ENCODE results near the gene PSENEN.
A peak's percentile ranks its signal among the peaks of the same experiment; 100 is the strongest.

Gene PSENEN, protein sequence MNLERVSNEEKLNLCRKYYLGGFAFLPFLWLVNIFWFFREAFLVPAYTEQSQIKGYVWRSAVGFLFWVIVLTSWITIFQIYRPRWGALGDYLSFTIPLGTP

GRCh38 chr19:35745328-35746086 is at the start of gene PSENEN, which contains the start of gene U2AF1L4:
Gene PSENEN, plus strand, starts transcription at chr19:35745651. Its CDS starts 280 bp downstream, at chr19:35745931.
Gene U2AF1L4, minus strand, starts transcription at chr19:35745418. Its CDS starts 27 bp downstream, at chr19:35745391.
- peak; percentile 98 for DNase-seq

GRCh38 chr19:35695895-35696422 is 49.5 kb upstream of the PSENEN start:
- DNase-seq, result no peak

DNA sequence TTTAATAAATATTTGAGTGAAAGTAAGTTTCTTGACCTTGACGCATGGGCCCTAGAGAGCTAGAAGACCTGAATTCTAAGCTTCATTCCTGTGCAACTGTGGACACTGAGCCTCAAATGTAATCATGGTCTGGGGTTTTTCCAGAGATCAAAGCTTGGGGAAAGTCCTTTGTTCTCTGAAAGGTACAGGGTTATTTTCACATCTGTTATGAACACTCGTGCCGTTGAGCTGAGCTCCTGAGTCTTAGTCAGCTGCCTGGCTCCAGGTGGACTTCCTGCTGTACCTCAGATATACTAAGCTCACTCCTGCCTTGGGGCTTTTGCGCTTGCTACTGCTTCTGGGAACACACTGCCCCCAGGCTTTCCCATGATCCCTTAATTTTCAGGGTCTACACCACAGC is 48.6 kb upstream of the PSENEN start:
- no peak for DNase-seq

DNA sequence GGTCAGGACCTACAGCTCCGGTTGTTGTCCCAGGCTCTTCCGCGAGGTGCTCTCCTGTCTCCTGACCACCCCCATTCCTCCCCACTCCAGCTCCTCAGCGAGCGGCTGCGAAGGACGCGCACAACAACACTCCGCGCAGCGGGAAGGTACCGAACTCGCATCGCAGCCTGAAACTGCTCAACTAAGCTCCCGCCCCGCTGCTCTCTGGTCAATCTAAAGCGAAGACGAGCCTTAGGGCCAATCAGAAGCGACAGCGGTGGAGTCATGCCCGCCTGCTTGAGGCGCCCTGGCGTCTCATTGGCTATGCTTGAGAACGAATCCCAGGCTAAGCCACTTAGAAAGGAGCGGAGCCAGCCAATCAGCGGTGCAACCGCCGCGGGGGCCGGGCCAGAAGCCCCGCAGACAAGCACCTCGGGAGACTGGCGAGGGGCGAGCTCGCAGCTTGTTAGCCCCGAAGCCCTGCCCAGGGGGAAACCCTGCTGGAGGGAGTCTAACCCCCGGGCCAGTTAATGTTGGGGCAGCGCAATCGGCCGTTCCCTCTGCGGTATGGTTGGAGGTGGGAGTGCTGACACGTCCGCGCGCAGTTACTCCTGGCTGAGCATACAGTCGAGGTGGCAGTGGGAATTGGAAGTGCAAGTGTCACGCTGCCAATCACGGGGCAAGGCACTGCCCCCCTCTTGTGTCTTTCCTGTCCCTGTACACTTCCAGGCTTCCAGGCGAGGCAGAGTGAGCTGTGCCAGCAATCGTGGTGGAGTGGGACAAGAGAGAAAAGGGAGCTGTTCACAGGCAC is 43.0 kb upstream of the PSENEN start:
- peak; percentile 94 for DNase-seq

DNA sequence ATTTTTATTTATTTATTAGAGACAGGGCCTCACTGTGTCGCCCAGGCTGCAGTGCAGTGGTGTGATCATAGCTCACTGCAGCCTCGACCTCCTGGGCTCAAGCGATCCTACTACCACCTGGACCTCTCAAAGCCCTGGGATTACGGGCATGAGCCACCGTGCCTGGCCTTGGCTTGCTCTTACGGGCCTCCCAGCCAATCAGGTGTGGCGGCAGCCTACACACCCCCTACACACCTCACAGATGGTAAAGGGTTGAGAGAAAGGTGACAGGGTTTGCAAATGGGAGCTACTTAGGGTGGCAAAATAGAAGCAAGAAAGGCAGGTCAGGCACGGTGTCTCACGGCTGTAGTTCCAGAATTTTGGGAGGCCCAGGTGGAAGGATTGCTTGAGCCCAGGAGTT is 42.1 kb upstream of the PSENEN start:
- DNase-seq, result no peak

- no peak for DNase-seq
Measured at GRCh38 chr19:35704218-35704617, 41.2 kb upstream of the PSENEN start, which contains the start of gene ZBTB32. Gene ZBTB32, plus strand, starts transcription at chr19:35704558. Its CDS starts 10,069 bp downstream, at chr19:35714627.

DNA sequence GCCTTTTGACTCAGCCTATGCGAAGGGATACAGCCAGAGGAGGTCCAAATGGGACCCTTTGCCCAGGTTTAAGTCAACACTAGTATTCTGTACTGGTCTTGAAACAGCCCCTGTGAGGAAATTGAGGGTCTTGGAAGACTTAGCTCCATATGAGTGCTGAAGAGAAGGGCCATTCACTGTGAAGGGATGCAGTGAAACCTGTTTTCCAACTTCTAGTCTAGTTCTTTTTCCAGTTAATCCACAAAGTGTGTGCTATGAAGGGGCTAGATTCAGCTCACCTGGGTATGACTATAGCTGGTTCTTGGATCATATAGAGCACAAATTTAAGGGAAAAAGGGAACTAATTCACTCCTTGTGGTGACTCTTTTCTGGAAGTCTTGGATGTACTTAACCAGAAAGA is 37.1 kb upstream of the PSENEN start:
- DNase-seq, result no peak

DNA sequence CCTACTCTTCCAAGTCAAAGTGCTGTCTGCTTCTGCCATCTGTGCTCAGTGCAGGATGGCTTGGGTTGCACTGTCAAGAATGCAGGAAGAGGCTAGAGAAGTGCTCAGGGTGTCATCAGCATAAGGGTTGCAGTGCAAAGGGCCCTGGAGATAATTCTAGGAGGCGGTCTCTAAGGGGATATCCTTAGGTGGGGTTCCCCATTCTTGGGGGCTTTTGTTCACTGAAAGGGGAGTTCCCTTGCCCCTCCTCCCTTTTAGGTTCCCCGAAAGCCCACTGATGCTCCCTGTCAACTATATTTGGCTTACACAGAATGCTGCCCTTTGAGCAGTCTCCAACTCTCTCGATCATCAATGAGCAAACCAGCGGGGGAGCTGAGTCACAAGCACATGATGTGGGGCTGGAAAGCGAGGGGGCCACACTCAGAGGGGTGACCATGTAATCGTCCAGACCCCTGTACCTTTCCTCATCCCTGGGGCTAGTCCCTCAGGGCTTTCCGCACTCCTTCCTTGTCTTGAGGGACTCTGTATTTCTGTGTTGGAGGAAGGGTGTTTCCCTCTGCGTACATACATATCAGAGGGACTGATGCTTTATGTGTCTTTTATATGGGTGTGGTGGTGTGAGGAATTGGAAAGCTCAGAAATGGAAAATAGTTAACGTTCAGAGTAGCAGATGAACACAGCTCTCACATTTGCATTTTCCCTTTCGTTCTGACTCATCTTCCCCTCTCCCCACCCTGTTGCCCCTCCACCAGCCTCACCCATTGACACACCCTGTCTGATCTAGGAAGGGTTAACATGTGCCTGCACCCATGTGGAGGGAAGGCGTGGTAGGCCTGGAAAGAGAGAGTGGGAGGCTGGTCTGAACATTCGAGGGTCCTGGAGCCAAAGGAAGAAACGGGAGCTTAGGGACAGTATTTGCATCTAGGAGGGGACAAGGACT is 34.4 kb upstream of the PSENEN start:
- DNase-seq, result no peak

DNA sequence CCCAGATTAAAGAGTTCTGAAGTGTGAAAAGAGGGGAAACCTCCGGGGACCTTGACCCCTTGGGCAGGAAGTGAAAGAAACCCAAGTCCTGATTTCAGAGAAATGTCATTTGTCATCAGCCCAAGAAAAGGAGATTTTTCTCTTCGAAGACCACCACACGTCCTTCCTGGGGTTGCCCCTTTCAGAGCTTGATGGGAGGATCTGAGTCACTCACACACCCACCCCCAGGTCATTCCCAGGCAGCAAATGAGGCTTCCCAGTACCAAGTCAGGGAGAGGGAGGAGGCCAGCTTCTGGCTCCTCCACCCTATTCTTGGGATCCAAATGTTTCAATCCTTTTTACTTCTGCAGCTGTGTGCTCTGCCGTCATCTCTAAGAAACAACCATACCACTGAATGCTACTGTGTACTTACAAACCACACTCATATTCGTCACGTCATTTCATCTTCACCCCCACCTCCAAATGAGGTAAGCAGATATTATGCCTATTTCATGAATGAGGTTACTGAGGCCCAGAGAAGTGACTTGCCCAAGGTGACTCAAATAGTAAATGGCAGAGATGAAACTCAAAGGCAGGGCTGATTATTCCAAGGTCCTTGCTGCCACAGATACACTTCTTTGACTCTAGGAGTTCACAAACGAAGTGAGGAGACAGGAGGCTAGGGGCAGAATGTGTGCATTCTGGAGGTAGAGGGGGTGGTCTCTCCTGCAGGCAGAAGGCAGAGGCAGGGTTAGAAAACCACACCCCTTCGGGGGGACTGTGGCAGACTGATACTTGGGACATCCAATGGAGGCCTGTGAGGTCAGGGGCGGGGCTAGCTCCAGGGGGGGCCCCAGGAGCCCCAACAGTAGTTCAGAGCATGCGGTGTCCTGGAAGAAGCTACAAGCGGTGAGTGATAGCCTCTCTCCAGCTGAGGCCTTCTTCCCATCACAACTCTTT is 32.6 kb upstream of the PSENEN start:
- DNase-seq, result no peak

GRCh38 chr19:35713506-35713850 is 32.0 kb upstream of the PSENEN start:
- no peak for DNase-seq

GRCh38 chr19:35713904-35714495 is 31.5 kb upstream of the PSENEN start:
- DNase-seq, result no peak

DNA sequence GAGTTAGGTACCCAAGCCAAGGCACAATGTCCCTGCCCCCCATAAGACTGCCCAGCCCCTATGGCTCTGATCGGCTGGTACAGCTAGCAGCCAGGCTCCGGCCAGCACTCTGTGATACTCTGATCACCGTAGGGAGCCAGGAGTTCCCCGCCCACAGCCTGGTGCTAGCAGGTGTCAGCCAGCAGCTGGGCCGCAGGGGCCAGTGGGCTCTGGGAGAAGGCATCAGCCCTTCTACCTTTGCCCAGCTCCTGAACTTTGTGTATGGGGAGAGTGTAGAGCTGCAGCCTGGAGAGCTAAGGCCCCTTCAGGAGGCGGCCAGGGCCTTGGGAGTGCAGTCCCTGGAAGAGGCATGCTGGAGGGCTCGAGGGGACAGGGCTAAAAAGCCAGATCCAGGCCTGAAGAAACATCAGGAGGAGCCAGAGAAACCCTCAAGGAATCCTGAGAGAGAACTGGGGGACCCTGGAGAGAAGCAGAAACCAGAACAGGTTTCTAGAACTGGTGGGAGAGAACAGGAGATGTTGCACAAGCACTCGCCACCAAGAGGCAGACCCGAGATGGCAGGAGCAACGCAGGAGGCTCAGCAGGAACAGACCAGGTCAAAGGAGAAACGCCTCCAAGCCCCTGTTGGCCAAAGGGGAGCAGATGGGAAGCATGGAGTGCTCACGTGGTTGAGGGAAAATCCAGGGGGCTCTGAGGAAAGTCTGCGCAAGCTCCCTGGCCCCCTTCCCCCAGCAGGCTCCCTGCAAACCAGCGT is 30.7 kb upstream of the PSENEN start:
- DNase-seq, result no peak

DNA sequence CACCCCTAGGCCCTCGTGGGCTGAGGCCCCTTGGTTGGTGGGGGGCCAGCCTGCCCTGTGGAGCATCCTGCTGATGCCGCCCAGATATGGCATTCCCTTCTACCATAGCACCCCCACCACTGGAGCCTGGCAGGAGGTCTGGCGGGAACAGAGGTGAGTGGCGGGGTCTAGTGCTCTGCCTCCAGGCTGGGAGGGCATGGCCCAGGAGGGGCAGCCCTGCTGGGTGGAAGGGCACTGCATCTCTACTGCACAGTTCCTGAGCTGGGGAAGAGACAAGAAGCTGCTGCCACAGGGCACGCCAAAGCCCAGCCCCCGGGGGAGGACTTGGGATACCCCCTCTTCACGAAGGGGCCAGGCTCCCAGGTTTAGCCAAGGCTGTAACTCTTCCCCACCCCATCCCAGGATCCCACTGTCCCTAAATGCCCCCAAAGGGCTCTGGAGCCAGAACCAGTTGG is 30.1 kb upstream of the PSENEN start:
- DNase-seq, result no peak

GRCh38 chr19:35715981-35716800 is 29.3 kb upstream of the PSENEN start:
- peak; percentile 68 for DNase-seq

DNA sequence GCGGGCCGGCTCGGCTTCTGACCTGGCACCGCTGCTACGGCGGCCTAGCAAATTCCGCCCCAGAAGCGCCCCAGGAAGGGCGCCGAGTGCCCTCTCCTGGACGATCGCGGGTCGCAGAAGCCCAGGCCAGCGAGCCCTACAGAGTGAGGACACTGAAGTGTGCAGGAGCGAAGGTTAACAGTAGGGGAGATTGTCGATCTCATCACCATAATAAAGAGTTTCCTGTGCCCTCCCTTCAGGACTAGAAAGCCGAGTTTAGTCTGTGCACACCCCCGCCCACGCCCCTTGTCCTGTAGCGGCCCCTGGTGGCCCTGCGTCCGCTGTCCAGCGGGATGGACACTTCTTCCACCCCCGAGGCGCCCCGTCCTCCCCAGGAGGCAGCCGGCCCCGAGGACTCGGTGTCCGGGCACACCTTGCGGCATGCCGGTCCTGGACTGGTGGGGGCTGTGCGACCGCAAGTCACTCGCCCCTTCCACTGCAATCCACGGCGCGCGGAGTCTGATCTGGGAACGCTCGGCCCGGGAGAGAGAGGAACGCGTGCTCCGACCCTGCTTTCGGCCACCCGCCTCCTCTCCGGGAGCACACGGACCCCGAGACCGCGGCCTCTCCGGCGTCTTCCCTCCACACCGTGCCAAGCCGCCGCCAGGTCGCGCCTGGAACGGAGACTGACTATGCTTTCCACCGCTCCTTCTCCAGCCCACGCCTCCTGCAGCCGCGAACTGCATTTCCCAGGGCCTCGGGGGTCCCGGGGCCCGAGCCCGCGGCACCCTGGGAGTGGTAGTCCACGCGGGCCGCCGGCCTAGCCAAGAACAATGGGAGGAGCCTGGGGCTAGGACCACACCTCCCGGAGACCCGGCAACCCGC is 28.4 kb upstream of the PSENEN start:
- peak; percentile 89 for DNase-seq

GRCh38 chr19:35717665-35718344 is 27.6 kb upstream of the PSENEN start, which contains the start of gene KMT2B:
Gene KMT2B, plus strand, starts transcription at chr19:35718003. Its CDS starts 16 bp downstream, at chr19:35718019.
- peak; percentile 97 for DNase-seq

DNA sequence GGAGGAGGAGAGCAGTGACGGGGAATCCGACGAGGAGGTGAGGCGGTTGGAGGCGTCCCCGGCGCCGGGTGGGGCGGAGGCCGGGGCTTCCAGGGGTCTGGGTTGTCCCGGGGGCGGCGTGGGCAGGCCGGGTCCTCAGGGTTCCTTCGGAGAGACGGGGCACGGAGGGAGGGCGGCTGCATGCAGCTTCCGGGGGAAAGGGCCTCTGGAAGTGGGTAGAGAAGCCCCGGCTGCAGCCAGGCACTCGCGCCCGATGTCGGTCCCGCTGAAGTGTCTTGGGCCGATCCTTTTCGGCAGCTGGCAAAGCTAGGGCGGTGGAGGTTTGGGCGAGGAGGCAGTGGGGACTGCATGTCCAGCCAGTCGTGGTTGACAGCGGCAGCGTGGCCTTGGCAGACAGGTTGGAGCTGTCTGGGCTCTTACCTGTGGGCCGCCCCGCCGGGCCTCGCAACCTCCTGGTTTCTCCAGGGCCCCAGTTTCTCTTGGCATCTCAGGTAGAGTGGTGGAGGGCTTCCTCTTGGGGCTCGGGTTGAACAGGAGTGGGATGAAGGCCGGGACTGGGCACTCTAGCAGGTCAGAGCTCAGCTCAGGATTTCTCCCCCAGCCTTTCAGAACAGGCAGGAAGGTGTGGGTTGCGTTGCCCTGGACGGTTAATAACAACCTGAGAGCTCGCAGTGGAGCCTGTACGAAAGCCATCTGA is 27.0 kb upstream of the PSENEN start:
- peak; percentile 50 for DNase-seq

Measured in left hindlimb (tissue), 1 donor.